Lower leg skin (tissue), 4 donors: ENCODE results near the gene N4BP3. TPM values are rescaled to one million over a fixed set of nuclear protein-coding genes. Genes with fewer than 3 reads are reported as not detected.

ENCODE experiments used
- DNase-seq, 2 donors: peaks; one replicate each; pipeline ENCODE4 v3.0.0-alpha.2; 2019; ENCODE audit warnings: low spot score in 2 of 2
- H3K4me3 ChIP-seq: fragments of 200-600 bp; sonication (generic); 2 replicates; pipeline ENCODE4 v1.5.1; 2017; ENCODE audit warnings: mild to moderate bottlenecking, low read depth; ENCODE audit not compliant: poor library complexity, severe bottlenecking
- POLR2A ChIP-seq, 2 donors: fragments of 450-650 bp; IDR thresholded peaks; one replicate each; pipeline ENCODE4 v1.6.1; 2016 to 2017; ENCODE audit warnings: antibody characterized with exemption in 2 of 2, mild to moderate bottlenecking in 1 of 2, moderate library complexity in 1 of 2
- WGBS, 2 donors: methylation state at CpG; one replicate each; pipeline ENCODE4 v1.1.5; 2018; 5-methylcytosine and 5-hydroxymethylcytosine counted together
- intact Hi-C: fragments of 100-400 bp; cut with DNase I; formaldehyde crosslinking; loops from one replicate; pipeline ENCODE4 v1.15.0; 2023; ENCODE audit warnings: low total_unique reads
- total RNA-seq, 4 donors: library from RNA; depleted of rRNA; stranded (reverse); fragments of >200 nt; gene quantifications; one replicate each; pipeline ENCODE4 v1.1.0, GENCODE V29; 2016
- TF ChIP-seq, protein P1 (sequence below), 3 donors: fragments of 450-650 bp; IDR thresholded peaks; one replicate each; pipeline ENCODE4 v1.5.1; 2016; ENCODE audit warnings: antibody characterized with exemption in 3 of 3, mild to moderate bottlenecking in 3 of 3, moderate library complexity in 2 of 3

Gene N4BP3
- total RNA-seq, 4 donors from 2014 or later = 17.6 to 26.3 (median 19.1) TPM

DNA sequence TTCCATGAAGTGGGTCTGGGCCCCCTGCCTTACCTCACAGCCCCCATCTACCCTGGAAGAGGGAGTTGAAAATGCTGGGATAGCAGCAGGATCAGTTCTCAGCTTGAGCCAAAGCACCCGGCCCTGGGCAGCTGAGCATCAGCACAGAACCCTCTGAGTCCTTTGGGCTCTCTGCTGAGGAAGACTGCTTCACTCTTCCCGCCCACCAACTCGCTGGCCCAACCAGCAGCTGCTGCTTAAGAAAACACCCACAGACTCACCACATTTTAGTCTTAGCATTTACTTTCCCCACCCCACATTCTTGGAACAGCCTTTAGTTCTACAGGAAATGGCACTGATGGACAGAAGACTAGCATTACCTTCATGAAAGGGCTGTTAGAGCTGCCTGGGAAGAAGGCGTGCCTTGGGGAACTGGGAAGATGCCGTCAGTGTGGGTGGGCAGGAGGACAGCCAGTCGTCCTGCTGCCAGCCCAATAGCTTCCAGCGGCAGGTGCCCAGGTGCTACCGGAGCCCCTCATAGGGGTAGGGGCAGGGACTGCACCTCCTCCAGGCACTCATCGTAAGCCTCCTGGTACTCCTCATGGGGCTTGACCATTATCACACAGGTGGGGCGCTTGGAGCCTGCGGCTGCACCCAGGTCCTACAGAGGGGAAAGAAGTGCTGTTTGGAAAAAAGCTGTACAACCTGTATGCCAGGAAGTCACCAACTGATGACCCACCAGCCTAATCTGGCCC is 36.0 kb downstream of the N4BP3 start:
- intact Hi-C loops = loop anchor here (5.0 kb wide), 1 partner anchor 72 kb away; no protein-coding TSS in a partner anchor
- WGBS, 2 donors = 67 to 75% methylated on average over 11 of the region's 11 CpGs
- TF ChIP-seq POLR2A (IDR thresholded peaks at IDR 0.05) = no peak
- TF ChIP-seq, protein P1, sequence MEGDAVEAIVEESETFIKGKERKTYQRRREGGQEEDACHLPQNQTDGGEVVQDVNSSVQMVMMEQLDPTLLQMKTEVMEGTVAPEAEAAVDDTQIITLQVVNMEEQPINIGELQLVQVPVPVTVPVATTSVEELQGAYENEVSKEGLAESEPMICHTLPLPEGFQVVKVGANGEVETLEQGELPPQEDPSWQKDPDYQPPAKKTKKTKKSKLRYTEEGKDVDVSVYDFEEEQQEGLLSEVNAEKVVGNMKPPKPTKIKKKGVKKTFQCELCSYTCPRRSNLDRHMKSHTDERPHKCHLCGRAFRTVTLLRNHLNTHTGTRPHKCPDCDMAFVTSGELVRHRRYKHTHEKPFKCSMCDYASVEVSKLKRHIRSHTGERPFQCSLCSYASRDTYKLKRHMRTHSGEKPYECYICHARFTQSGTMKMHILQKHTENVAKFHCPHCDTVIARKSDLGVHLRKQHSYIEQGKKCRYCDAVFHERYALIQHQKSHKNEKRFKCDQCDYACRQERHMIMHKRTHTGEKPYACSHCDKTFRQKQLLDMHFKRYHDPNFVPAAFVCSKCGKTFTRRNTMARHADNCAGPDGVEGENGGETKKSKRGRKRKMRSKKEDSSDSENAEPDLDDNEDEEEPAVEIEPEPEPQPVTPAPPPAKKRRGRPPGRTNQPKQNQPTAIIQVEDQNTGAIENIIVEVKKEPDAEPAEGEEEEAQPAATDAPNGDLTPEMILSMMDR (IDR thresholded peaks at IDR 0.05) = no peak
- DNase-seq = no peak
- no peak overlapping the region for H3K4me3 ChIP-seq

DNA sequence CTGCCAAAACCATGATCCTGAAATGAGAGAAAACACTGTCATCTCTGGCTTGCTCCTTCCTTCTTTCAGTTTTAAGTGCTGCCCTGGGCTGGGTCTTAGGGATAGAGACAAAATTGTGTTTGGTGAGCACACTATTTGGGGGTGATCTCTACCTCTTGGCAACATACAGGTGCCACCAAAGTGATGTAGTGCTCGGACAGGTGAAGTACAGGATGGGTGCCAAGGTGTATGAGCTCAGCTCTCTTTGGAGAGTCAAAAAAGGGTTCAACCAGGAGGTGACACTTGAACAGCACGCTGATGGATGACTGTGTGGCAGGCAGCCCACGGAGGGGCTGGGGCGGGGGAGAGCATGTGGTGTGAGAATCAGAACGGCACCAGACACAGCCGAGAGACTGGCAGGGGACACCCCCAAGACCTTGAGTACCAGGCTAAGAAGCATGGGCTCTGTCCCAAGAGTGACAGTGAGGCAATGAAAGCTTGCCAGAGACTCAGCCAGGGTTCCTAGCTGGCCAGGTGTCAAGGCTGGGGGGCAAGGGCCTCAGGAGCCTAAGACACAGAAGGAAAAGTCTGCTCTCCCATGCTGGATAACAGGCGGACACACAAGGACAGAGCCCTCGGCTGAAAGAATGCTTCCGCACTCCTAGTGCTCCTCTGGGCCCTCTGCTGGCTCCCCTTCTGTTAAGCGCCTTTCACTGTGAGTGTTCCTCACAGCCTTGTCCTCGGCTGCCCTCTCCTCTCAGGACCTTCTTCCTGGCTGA is 37.8 kb downstream of the N4BP3 start:
- TF ChIP-seq POLR2A (IDR thresholded peaks at IDR 0.05) = no peak
- TF ChIP-seq, protein P1 (IDR thresholded peaks at IDR 0.05) = no peak
- 61 to 78% methylated on average over 11 of the region's 11 CpGs for WGBS, 2 donors
- intact Hi-C loops = no loop called here
- H3K4me3 ChIP-seq = no peak overlapping the region
- no peak for DNase-seq

DNA sequence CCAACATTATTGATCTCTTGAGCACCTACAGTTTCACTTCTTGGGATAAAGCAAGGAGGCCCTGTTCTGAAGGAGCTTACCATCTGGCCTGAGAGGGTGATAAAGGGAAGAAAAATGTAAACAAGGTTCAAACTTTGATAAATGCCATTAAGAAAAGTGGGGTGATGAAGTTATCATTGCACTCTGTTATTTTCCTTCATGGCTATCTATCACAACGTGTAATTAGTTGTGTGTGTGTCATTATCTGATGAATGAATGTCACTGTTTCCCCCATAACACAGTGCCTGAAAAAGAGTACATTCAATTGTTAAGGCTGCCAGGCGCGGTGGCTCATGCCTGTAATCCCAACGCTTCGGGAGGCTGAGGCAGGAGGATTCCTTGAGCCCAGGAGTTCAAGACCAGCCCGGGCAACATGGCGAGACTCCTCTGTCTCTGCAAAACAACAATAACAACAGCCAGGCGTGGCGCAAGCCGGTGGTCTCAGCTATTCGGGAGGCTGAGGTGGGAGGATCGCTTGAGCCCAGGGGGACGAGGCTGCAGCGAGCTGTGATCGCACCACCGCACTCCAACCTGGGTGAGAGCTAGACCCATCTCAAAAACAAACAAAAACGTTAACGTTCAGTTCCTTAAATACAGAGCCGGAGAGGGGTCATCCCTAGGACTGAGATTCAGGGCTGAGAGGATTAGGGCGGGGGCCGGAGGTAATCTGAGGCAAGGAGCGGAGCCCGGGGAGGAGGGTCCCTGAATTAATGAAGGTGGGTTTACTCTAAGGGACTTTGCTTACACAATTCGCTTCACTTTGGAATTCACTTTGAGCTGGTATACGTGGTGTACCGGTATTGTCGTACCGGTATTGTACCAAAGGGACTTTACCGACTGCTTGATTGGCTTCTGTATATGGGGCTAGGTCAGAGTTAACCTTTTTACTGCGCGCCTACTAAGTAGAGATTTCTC is 39.4 kb downstream of the N4BP3 start:
- TF ChIP-seq POLR2A (IDR thresholded peaks at IDR 0.05) = no peak
- TF ChIP-seq, protein P1 (IDR thresholded peaks at IDR 0.05) = no peak
- intact Hi-C loops = no loop called here
- WGBS, 2 donors = 47 to 49% methylated on average over 31 of the region's 31 CpGs
- peak overlapping the region; percentile 83 for H3K4me3 ChIP-seq
- peak in 1 of 2 donors; percentile 82 for DNase-seq

DNA sequence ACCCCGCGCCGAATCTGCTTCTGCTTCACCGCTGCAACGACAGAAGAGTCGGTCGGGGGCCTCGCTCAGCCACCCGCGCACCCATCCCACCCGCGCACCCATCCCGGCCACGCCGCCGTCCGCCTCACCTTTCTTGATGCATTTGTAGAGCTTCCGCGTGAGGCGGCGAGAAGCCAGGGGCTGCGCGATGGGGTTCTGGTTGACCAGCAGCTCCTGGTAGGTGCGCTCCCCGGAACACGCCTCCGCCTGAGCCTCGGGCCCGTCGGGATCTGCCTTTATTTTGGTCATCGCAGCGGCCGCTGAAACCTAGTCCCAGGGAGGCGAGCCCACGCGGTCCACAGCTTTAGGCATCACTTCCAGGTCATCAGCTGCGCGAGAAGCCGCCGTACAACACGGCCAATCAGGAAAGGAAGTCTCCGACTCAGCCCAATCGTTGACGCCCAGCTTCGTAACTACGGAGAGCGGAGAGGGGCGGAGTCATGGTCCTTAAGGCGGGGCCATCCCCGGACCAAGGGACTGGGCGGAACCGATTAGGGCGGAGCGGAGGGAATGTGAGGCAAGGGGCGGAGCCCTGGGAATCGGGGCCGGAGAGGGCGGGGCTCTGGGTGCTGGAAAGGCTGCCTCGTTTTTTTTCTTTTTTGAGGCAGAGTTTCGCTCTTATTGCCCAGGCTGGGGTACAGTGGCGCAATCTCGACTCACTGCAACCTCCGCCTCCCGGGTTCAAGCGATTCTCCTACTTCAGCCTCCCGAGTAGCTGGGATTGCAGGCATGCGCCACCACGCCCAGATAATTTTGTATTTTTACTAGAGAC is 40.4 kb downstream of the N4BP3 start, which contains the start of gene NHP2:
Gene NHP2, minus strand, starts transcription at position 356 of the 811 bp plus-strand sequence. Its CDS starts 68 bp downstream, at position 288.
- 2 to 3% methylated on average over 67 to 68 of the region's 68 CpGs for WGBS, 2 donors
- intact Hi-C loops = no loop called here
- H3K4me3 ChIP-seq = peak within 1 kb of the TSS; percentile 83
- peak; percentile 98 to 100 for DNase-seq
- TF ChIP-seq POLR2A (IDR thresholded peaks at IDR 0.05) = no peak
- TF ChIP-seq, protein P1 (IDR thresholded peaks at IDR 0.05) = no peak

DNA sequence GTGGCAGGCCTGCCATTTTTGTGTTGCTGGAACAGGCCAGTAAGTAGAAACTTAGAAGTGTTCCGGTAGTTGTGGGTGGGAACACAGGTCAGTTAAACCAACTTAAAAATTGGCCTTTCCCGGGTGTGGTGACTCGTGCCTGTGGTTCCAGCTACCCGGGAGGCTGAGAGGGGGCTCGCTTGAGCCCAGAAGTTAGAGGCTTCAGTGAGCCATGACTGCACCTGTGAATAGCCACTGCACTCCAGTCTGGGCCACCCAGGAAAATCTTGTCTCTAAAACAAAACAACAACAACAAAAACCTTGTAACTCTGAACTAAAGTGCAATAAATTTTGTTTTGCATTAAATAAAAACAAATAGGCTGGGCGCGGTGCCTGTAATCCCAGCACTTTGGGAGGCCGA is 41.7 kb downstream of the N4BP3 start:
- TF ChIP-seq POLR2A (IDR thresholded peaks at IDR 0.05) = no peak
- TF ChIP-seq, protein P1 (IDR thresholded peaks at IDR 0.05) = no peak
- 77 to 80% methylated on average over 8 of the region's 8 CpGs for WGBS, 2 donors

More for the DNA sequence above, 41.7 kb downstream of the N4BP3 start:
- intact Hi-C loops = no loop called here
- H3K4me3 ChIP-seq = no peak overlapping the region
- no peak for DNase-seq
